Suprapubic skin (tissue), 4 donors: ENCODE measurements around the gene UNC5B.

Experiments used
- CTCF ChIP-seq, 2 donors: fragments of 200-600 bp in 1 of 2; fragments of 450-650 bp in 1 of 2; sonication (generic) in 1 of 2; IDR thresholded peaks; one replicate each; pipeline ENCODE4 v1.5.1; 2016 to 2019; ENCODE audit warnings: antibody characterized with exemption in 2 of 2, mild to moderate bottlenecking in 1 of 2, moderate library complexity in 1 of 2
- EP300 ChIP-seq: sonication (generic); formaldehyde crosslinking; IDR thresholded peaks from one replicate; pipeline ENCODE4 v1.6.1; 2017; ENCODE audit warnings: antibody characterized with exemption
- POLR2A ChIP-seq, 2 donors: fragments of 450-650 bp; IDR thresholded peaks; one replicate each; pipeline ENCODE4 v1.6.1; 2017; ENCODE audit warnings: antibody characterized with exemption in 2 of 2, mild to moderate bottlenecking in 2 of 2, moderate library complexity in 2 of 2
- POLR2AphosphoS5 ChIP-seq, 3 donors: sonication (generic); formaldehyde crosslinking; IDR thresholded peaks; one replicate each; pipeline ENCODE4 v1.6.1; 2017; ENCODE audit warnings: antibody characterized with exemption in 3 of 3

GRCh38 chr10:71265201-71265575 is 52.8 kb downstream of the UNC5B start:
- no peak for TF ChIP-seq CTCF (IDR thresholded peaks at IDR 0.05)
- TF ChIP-seq POLR2AphosphoS5 (IDR thresholded peaks at IDR 0.05): no peak
- TF ChIP-seq POLR2A (IDR thresholded peaks at IDR 0.05): no peak
- TF ChIP-seq EP300: no peak
